ENCODE measurements around the gene ZNF804B. TPM values are rescaled to one million over a fixed set of nuclear protein-coding genes. Genes with fewer than 3 reads are reported as not detected.

ZNF804B gene
- total RNA-seq, 8 experiments from 2014 or later, result 0.08 to 0.57 (median 0.18) TPM

DNA sequence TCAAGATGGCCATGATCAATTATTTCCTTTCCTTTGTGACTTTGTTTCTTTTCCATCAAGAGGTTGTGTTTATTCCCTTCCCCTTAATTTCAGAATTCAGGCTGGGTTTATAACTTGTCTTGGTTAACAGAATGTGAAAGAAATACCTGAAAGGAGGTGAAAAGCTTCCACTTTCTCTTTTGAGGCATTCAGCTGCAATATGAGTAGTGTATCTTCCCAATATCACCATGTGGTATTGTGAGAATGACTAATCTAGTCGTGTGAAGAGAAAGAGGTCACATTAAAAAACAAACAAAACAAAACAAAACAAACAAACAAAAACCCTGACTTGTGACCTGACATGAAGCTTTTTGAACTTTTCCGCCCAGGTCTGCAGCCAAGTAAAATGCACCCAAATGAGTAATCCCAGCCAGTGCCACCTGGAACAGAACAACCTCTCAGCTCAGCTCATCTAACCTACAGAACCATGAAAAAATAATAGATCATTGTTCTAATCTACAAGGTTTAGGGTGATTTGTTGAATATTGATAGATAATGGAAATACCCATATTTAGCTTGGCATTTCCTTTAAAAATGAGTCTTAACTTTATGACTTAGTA lies 106.9 kb downstream of the ZNF804B start:
- Histone ChIP-seq H3K27ac (no peak overlapping the region), H3K4me3 (no peak overlapping the region), H3K4me1 (replicated peaks in 1 of 2) (no peaks in the 10 kb centered on the region)
- in situ Hi-C loops (cut with MboI; ENCODE audit: low pct_unique_long_range_greater_than_20kb in 2 of 9, low sequenced_read_pairs in 9 of 9, unreplicated experiment in 9 of 9), result no loop called here
- 17 to 88% (median 60%) methylated on average over 1 to 2 of the region's 2 CpGs; no CpG with 5 or more reads in 1 of the 10 experiments for WGBS, 10 experiments
- ATAC-seq (replicated peaks in 6 of 8), result no peak

DNA sequence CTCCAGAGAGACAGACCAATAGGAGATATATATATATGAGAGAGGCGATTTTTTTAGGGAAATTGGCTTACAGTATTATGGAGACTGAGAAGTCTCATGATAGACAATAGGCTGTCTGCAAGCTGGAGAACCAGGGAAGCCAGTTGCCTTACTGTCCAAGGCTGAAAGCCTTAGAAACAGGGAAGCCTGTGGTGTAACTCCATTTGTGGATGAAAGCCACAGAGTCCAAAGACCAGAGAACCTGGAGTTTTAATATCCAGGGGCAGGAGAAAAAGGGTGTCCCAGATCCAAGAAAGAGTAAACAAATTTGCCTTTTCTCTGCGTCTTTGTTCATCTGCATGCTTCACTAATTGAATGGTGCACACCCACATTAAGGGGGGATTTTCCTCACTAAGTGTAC lies 107.7 kb downstream of the ZNF804B start:
- no peak overlapping the region for H3K4me3 ChIP-seq
- WGBS, 10 experiments, result 0 to 100% (median 78%) methylated on average over 1 to 2 of the region's 2 CpGs; no CpG with 5 or more reads in 2 of the 10 experiments
- in situ Hi-C loops (cut with MboI; ENCODE audit: low pct_unique_long_range_greater_than_20kb in 2 of 9, low sequenced_read_pairs in 9 of 9, unreplicated experiment in 9 of 9), result no loop called here
- ATAC-seq (replicated peaks in 6 of 8), result no peak
- H3K27ac ChIP-seq, result no peak overlapping the region
- H3K4me1 ChIP-seq (replicated peaks in 1 of 2), result no peaks in the 10 kb centered on the region

GRCh38 chr7:88868456-88868855 lies 109.0 kb downstream of the ZNF804B start:
- H3K4me1 ChIP-seq (replicated peaks in 1 of 2), result no peaks in the 10 kb centered on the region
- 0 to 100% (median 36%) methylated on average over 1 of the region's 1 CpG; no CpG with 5 or more reads in 2 of the 10 experiments for WGBS, 10 experiments
- in situ Hi-C loops (cut with MboI; ENCODE audit: low pct_unique_long_range_greater_than_20kb in 2 of 9, low sequenced_read_pairs in 9 of 9, unreplicated experiment in 9 of 9), result no loop called here
- H3K4me3 ChIP-seq, result no peak overlapping the region
- H3K27ac ChIP-seq, result no peak overlapping the region
- ATAC-seq (replicated peaks in 6 of 8), result no peak

DNA sequence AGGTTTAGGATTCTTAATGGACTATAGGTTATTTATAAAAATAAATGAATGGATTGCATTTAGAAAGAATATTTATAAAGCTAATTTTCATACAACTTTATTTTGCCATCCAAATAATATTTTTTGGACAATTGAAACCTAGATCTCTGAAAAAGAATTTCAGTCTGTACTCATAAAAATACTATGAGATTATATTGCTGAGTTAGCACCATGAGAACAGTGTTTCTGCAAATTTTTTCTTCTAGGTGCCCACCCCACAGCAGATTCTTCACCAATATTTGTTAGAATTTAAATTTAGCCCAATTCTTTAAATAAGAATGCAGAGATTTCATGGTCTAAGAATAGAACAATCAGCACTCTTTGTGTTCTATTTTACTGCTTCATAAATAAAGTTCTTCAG lies 121.6 kb downstream of the ZNF804B start:
- in situ Hi-C loops (cut with MboI; ENCODE audit: low pct_unique_long_range_greater_than_20kb in 2 of 9, low sequenced_read_pairs in 9 of 9, unreplicated experiment in 9 of 9), result no loop called here

GRCh38 chr7:88885131-88885530 lies 125.6 kb downstream of the ZNF804B start:
- 13 to 73% (median 53%) methylated on average over 2 of the region's 2 CpGs; no CpG with 5 or more reads in 4 of the 10 experiments for WGBS, 10 experiments
- in situ Hi-C loops (cut with MboI; ENCODE audit: low pct_unique_long_range_greater_than_20kb in 2 of 9, low sequenced_read_pairs in 9 of 9, unreplicated experiment in 9 of 9), result no loop called here

More for the DNA sequence above, 121.6 kb downstream of the ZNF804B start:
- Histone ChIP-seq H3K4me3 (no peak overlapping the region), H3K27ac (no peak overlapping the region), H3K4me1 (replicated peaks in 1 of 2) (no peaks in the 10 kb centered on the region)
- no peak for ATAC-seq (replicated peaks in 6 of 8)

GRCh38 chr7:88888684-88889083 lies 129.2 kb downstream of the ZNF804B start:
- H3K27ac ChIP-seq, result no peak overlapping the region
- ATAC-seq (replicated peaks in 6 of 8), result no peak
- H3K4me3 ChIP-seq, result no peak overlapping the region
- 45 to 92% (median 82%) methylated on average over 2 to 3 of the region's 3 CpGs; no CpG with 5 or more reads in 1 of the 10 experiments for WGBS, 10 experiments
- no peaks in the 10 kb centered on the region for H3K4me1 ChIP-seq (replicated peaks in 1 of 2)
- in situ Hi-C loops (cut with MboI; ENCODE audit: low pct_unique_long_range_greater_than_20kb in 2 of 9, low sequenced_read_pairs in 9 of 9, unreplicated experiment in 9 of 9), result no loop called here

More at GRCh38 chr7:88885131-88885530, 125.6 kb downstream of the ZNF804B start:
- ATAC-seq (replicated peaks in 6 of 8), result no peak
- no peak overlapping the region for H3K4me3 ChIP-seq
- no peak overlapping the region for H3K27ac ChIP-seq
- no peaks in the 10 kb centered on the region for H3K4me1 ChIP-seq (replicated peaks in 1 of 2)

DNA sequence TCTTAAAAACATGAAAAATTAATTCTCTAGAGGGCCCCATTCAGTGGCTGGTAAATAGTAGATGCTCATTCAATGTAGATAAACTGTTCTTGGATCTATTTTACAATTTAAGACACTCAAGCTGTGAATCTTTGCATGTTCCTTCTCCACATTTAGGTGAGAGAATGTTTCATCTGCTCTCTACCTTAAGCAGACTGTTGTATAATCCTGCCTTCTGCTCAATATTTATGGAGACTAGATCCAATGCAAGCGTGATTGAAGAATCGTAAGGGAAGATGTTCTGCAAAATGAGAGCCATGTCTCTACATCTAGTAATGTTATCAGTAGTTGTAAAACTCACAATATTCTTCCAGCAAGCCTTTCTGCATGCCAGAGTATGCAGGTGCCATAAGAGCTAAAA lies 151.0 kb downstream of the ZNF804B start:
- Histone ChIP-seq H3K4me3 (no peak overlapping the region), H3K27ac (no peak overlapping the region), H3K4me1 (replicated peaks in 1 of 2) (no peaks in the 10 kb centered on the region)
- WGBS, 10 experiments, result 18 to 100% (median 100%) methylated on average over 1 to 2 of the region's 2 CpGs; no CpG with 5 or more reads in 3 of the 10 experiments
- in situ Hi-C loops (cut with MboI; ENCODE audit: low pct_unique_long_range_greater_than_20kb in 2 of 9, low sequenced_read_pairs in 9 of 9, unreplicated experiment in 9 of 9), result no loop called here
- ATAC-seq (replicated peaks in 6 of 8), result no peak

DNA sequence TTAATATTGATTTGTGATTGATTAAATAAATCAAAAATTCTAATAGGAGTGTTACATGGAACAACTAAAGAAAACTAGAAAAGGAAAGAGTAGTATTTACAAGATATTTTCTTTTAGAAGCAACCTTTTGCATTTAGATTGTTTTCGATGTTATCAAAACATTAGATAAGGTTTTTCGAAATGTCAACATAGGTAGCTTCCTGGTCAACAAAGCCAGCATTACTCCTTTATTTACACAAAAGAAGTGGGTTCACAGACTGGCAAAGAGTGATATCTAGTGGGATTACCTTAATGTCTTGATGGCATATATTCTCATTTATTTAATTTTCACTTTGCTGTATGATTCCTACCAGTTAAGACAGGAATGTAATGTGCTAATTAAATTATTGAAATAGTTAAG lies 153.4 kb downstream of the ZNF804B start:
- in situ Hi-C loops (cut with MboI; ENCODE audit: low pct_unique_long_range_greater_than_20kb in 2 of 9, low sequenced_read_pairs in 9 of 9, unreplicated experiment in 9 of 9), result no loop called here
- no peak for ATAC-seq (replicated peaks in 6 of 8)
- Histone ChIP-seq H3K4me1 (replicated peaks in 1 of 2) (no peaks in the 10 kb centered on the region), H3K4me3 (no peak overlapping the region), H3K27ac (no peak overlapping the region)
- WGBS, 10 experiments, result 36 to 100% (median 92%) methylated on average over 1 to 2 of the region's 2 CpGs

GRCh38 chr7:88915615-88916014 lies 156.1 kb downstream of the ZNF804B start:
- ATAC-seq (replicated peaks in 6 of 8), result no peak
- in situ Hi-C loops (cut with MboI; ENCODE audit: low pct_unique_long_range_greater_than_20kb in 2 of 9, low sequenced_read_pairs in 9 of 9, unreplicated experiment in 9 of 9), result no loop called here
- H3K4me3 ChIP-seq, result no peak overlapping the region
- no peaks in the 10 kb centered on the region for H3K4me1 ChIP-seq (replicated peaks in 1 of 2)
- no peak overlapping the region for H3K27ac ChIP-seq

DNA sequence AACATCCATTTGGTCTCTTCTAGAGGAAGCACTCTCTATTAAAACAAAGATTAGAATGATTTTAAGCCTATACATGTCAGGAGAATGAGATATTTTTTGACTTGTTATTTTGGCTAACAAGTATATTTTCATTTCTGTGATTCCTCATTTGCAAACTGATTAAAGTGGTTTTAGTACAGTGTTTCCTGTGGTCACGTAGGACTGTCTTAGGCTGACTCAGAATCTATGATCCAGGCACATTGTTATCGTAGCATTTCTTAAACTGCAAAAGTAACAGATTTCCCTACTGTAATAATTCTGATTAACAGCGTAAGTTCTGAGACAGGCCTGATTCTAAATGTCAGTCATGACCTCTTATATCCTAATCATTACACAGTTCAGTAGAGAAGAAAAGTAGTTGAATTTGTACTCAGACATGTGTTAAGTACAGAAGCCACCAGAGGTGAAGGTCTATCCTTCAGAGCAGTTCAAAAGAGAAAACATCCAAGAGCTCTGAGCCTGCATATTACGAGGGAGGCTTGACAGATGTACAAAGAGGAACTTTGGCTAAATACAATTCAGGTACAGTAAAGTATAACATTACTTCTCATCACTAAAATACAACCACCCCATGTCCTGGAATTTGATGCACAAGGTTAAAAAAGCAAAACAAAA lies 160.1 kb downstream of the ZNF804B start:
- Histone ChIP-seq H3K4me1 (replicated peaks in 1 of 2) (no peaks in the 10 kb centered on the region), H3K4me3 (no peak overlapping the region), H3K27ac (no peak overlapping the region)
- no peak for ATAC-seq (replicated peaks in 6 of 8)
- WGBS, 10 experiments, result 44 to 100% (median 86%) methylated on average over 2 to 4 of the region's 4 CpGs; no CpG with 5 or more reads in 1 of the 10 experiments
- in situ Hi-C loops (cut with MboI; ENCODE audit: low pct_unique_long_range_greater_than_20kb in 2 of 9, low sequenced_read_pairs in 9 of 9, unreplicated experiment in 9 of 9), result no loop called here

- no peak overlapping the region for H3K4me3 ChIP-seq
- H3K27ac ChIP-seq, result no peak overlapping the region
- 0 to 80% (median 43%) methylated on average over 1 to 2 of the region's 2 CpGs; no CpG with 5 or more reads in 2 of the 10 experiments for WGBS, 10 experiments
- no peaks in the 10 kb centered on the region for H3K4me1 ChIP-seq (replicated peaks in 1 of 2)
- in situ Hi-C loops (cut with MboI; ENCODE audit: low pct_unique_long_range_greater_than_20kb in 2 of 9, low sequenced_read_pairs in 9 of 9, unreplicated experiment in 9 of 9), result no loop called here
- ATAC-seq (replicated peaks in 6 of 8), result no peak
Observed at GRCh38 chr7:88922944-88923343, 163.4 kb downstream of the ZNF804B start.

- H3K4me3 ChIP-seq, result no peak overlapping the region
- no peak overlapping the region for H3K27ac ChIP-seq
- ATAC-seq (replicated peaks in 6 of 8), result peak in 2 of 8 experiments; percentile 29 to 71
- in situ Hi-C loops (cut with MboI; ENCODE audit: low pct_unique_long_range_greater_than_20kb in 2 of 9, low sequenced_read_pairs in 9 of 9, unreplicated experiment in 9 of 9), result no loop called here
- no peaks in the 10 kb centered on the region for H3K4me1 ChIP-seq (replicated peaks in 1 of 2)
Observed at GRCh38 chr7:88928276-88928675, 168.8 kb downstream of the ZNF804B start.

GRCh38 chr7:88929719-88930118 lies 170.2 kb downstream of the ZNF804B start:
- ATAC-seq (replicated peaks in 6 of 8), result no peak
- 3 to 100% (median 77%) methylated on average over 2 to 3 of the region's 3 CpGs for WGBS, 10 experiments
- H3K27ac ChIP-seq, result no peak overlapping the region
- in situ Hi-C loops (cut with MboI; ENCODE audit: low pct_unique_long_range_greater_than_20kb in 2 of 9, low sequenced_read_pairs in 9 of 9, unreplicated experiment in 9 of 9), result no loop called here
- no peak overlapping the region for H3K4me3 ChIP-seq
- no peaks in the 10 kb centered on the region for H3K4me1 ChIP-seq (replicated peaks in 1 of 2)

DNA sequence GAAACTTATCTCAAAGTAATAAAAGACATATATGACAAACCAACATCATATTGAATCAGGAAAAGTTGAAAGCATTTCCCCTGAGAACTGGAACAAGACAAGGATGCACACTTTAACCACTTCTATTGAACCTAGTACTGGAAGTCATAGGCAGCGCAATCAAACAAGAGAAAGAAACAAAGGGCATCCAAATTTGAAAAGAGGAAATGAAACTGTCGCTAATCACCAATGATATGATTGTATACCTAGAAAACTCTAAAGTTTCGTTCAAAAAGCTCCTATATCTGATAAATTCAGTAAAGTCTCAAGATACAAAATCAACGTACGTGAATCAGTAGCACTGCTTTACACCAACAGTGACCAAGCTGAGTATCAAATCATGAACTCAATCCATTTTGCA lies 173.8 kb downstream of the ZNF804B start:
- WGBS, 10 experiments, result 24 to 100% (median 87%) methylated on average over 3 to 5 of the region's 5 CpGs; no CpG with 5 or more reads in 1 of the 10 experiments
- Histone ChIP-seq H3K4me3 (no peak overlapping the region), H3K4me1 (replicated peaks in 1 of 2) (no peaks in the 10 kb centered on the region), H3K27ac (no peak overlapping the region)
- in situ Hi-C loops (cut with MboI; ENCODE audit: low pct_unique_long_range_greater_than_20kb in 2 of 9, low sequenced_read_pairs in 9 of 9, unreplicated experiment in 9 of 9), result no loop called here
- ATAC-seq (replicated peaks in 6 of 8), result no peak
